Esophagus squamous epithelium (tissue), 5 donors: Measurements from ENCODE around the gene EVA1A. TPM values are rescaled to one million over a fixed set of nuclear protein-coding genes. Genes with fewer than 3 reads are reported as not detected.

Source experiments
- DNase-seq: peaks from one replicate; lab custom pipeline; 2025; lab: John Stamatoyannopoulos, UW
- H3K27ac ChIP-seq, 4 donors: fragments of 200-600 bp; sonication (generic); one replicate each; pipeline ENCODE4 v1.5.1; 2016 to 2019; ENCODE audit warnings: mild to moderate bottlenecking in 1 of 4
- H3K27me3 ChIP-seq, 4 donors: fragments of 200-600 bp; sonication (generic); 1 replicate in 3 of 4; 2 replicates in 1 of 4; pipeline versions ENCODE4 v1.5.1 to v1.6.0; 2017 to 2021; ENCODE audit warnings: antibody characterized with exemption in 1 of 4
- H3K36me3 ChIP-seq, 3 donors: fragments of 200-600 bp; sonication (generic); one replicate each; pipeline ENCODE4 v1.5.1; 2016 to 2019
- H3K4me1 ChIP-seq, 3 donors: fragments of 200-600 bp; sonication (generic); one replicate each; pipeline ENCODE4 v1.5.1; 2017 to 2019
- H3K4me3 ChIP-seq, 4 donors: fragments of 200-600 bp; sonication (generic); 1 replicate in 3 of 4; 2 replicates in 1 of 4; pipeline ENCODE4 v1.5.1; 2016 to 2019; ENCODE audit warnings: mild to moderate bottlenecking in 2 of 4, moderate library complexity in 1 of 4
- H3K9me3 ChIP-seq, 3 donors: fragments of 200-600 bp; sonication (generic); one replicate each; pipeline ENCODE4 v1.5.1; 2016 to 2019
- CTCF ChIP-seq, 6 experiments: fragments of 450-650 bp in 4 of 6; fragments of 200-600 bp in 2 of 6; sonication (generic) in 2 of 6; IDR thresholded peaks; one replicate each; pipeline ENCODE4 v1.5.1; 2016 to 2019; ENCODE audit warnings: antibody characterized with exemption in 6 of 6, mild to moderate bottlenecking in 4 of 6, moderate library complexity in 4 of 6
- POLR2A ChIP-seq, 4 donors: fragments of 450-650 bp; IDR thresholded peaks; one replicate each; pipeline ENCODE4 v1.6.1; 2017; ENCODE audit warnings: antibody characterized with exemption in 4 of 4, mild to moderate bottlenecking in 4 of 4, moderate library complexity in 3 of 4
- WGBS, 2 donors: methylation state at CpG; one replicate each; pipeline ENCODE4 v1.1.5; 2018; 5-methylcytosine and 5-hydroxymethylcytosine counted together
- intact Hi-C: fragments of 100-400 bp; cut with DNase I; formaldehyde crosslinking; loops from one replicate; pipeline ENCODE4 v1.15.0; 2022
- total RNA-seq, 4 donors: library from RNA; depleted of rRNA; stranded (reverse); fragments of >200 nt; gene quantifications; one replicate each; pipeline ENCODE4 v1.1.0, GENCODE V29; 2016
- donor health status: DM: yes; HTN: yes; CAD: no.

Gene EVA1A
- total RNA-seq, 4 donors from 2014 or later = 0.26 to 9.4 (median 2.3) TPM; not detected in 1

- Histone ChIP-seq H3K4me3 (no peak overlapping the region), H3K9me3 (no peaks in the 10 kb centered on the region), H3K27ac (no peak overlapping the region), H3K4me1 (no peaks in the 10 kb centered on the region), H3K27me3 (no peaks in the 10 kb centered on the region), H3K36me3 (no peaks in the 10 kb centered on the region)
- TF ChIP-seq CTCF (IDR thresholded peaks at IDR 0.05) (no peak), POLR2A (IDR thresholded peaks at IDR 0.05) (no peak)
- 88 to 89% methylated on average over 1 of the region's 1 CpG for WGBS, 2 donors
- no peak for DNase-seq
- intact Hi-C loops = no loop called here
Observed at GRCh38 chr2:75580606-75581005, 19.9 kb upstream of the EVA1A start.

GRCh38 chr2:75580156-75580555 lies 19.4 kb upstream of the EVA1A start:
- H3K4me3 ChIP-seq = no peak overlapping the region
- H3K36me3 ChIP-seq = no peaks in the 10 kb centered on the region
- intact Hi-C loops = no loop called here
- TF ChIP-seq CTCF (IDR thresholded peaks at IDR 0.05) (no peak), POLR2A (IDR thresholded peaks at IDR 0.05) (no peak)
- no peak overlapping the region for H3K27ac ChIP-seq
- H3K9me3 ChIP-seq = no peaks in the 10 kb centered on the region
- DNase-seq = no peak
- no peaks in the 10 kb centered on the region for H3K4me1 ChIP-seq
- H3K27me3 ChIP-seq = no peaks in the 10 kb centered on the region
- WGBS, 2 donors = 60% methylated on average over 1 of the region's 1 CpG; no CpG with 5 or more reads in 1 of the 2 donors

- DNase-seq = no peak
- TF ChIP-seq POLR2A (IDR thresholded peaks at IDR 0.05) (no peak), CTCF (IDR thresholded peaks at IDR 0.05) (no peak)
- intact Hi-C loops = no loop called here
- H3K27ac ChIP-seq = no peak overlapping the region
- no peaks in the 10 kb centered on the region for H3K36me3 ChIP-seq
- no peaks in the 10 kb centered on the region for H3K27me3 ChIP-seq
- H3K4me1 ChIP-seq = no peaks in the 10 kb centered on the region
- no peak overlapping the region for H3K4me3 ChIP-seq
- H3K9me3 ChIP-seq = no peaks in the 10 kb centered on the region
Observed at GRCh38 chr2:75579186-75579585, 18.4 kb upstream of the EVA1A start.

GRCh38 chr2:75577280-75577679 lies 16.5 kb upstream of the EVA1A start:
- 28 to 45% methylated on average over 1 of the region's 1 CpG for WGBS, 2 donors
- TF ChIP-seq POLR2A (IDR thresholded peaks at IDR 0.05) (no peak), CTCF (IDR thresholded peaks at IDR 0.05) (no peak)

GRCh38 chr2:75574106-75574505 lies 13.4 kb upstream of the EVA1A start:
- H3K36me3 ChIP-seq = no peaks in the 10 kb centered on the region
- no peak overlapping the region for H3K27ac ChIP-seq
- TF ChIP-seq CTCF (IDR thresholded peaks at IDR 0.05) (no peak), POLR2A (IDR thresholded peaks at IDR 0.05) (no peak)
- DNase-seq = no peak
- H3K4me1 ChIP-seq = peaks cover 0 to 17% (median 4%) of the 10 kb centered on the region in 3 donors
- 88 to 100% methylated on average over 1 of the region's 1 CpG for WGBS, 2 donors
- H3K4me3 ChIP-seq = no peak overlapping the region
- no peaks in the 10 kb centered on the region for H3K9me3 ChIP-seq
- H3K27me3 ChIP-seq = peaks cover 0 to 3% (median 0%) of the 10 kb centered on the region in 4 donors
- intact Hi-C loops = no loop called here

More at GRCh38 chr2:75577280-75577679, 16.5 kb upstream of the EVA1A start:
- no peaks in the 10 kb centered on the region for H3K9me3 ChIP-seq
- H3K27ac ChIP-seq = no peak overlapping the region
- intact Hi-C loops = no loop called here
- no peaks in the 10 kb centered on the region for H3K4me1 ChIP-seq
- DNase-seq = no peak
- no peaks in the 10 kb centered on the region for H3K27me3 ChIP-seq
- H3K36me3 ChIP-seq = no peaks in the 10 kb centered on the region
- no peak overlapping the region for H3K4me3 ChIP-seq
